ENCODE data around the gene PRDM10. TPM values are rescaled to one million over a fixed set of nuclear protein-coding genes. Genes with fewer than 3 reads are reported as not detected.

Gene PRDM10
- total and polyA plus RNA-seq, 10 of the 15 experiments (the other 5 are each of a cell fraction or from before 2014, with no cell fraction given) = 0.93 to 6.2 (median 4.1) TPM

DNA sequence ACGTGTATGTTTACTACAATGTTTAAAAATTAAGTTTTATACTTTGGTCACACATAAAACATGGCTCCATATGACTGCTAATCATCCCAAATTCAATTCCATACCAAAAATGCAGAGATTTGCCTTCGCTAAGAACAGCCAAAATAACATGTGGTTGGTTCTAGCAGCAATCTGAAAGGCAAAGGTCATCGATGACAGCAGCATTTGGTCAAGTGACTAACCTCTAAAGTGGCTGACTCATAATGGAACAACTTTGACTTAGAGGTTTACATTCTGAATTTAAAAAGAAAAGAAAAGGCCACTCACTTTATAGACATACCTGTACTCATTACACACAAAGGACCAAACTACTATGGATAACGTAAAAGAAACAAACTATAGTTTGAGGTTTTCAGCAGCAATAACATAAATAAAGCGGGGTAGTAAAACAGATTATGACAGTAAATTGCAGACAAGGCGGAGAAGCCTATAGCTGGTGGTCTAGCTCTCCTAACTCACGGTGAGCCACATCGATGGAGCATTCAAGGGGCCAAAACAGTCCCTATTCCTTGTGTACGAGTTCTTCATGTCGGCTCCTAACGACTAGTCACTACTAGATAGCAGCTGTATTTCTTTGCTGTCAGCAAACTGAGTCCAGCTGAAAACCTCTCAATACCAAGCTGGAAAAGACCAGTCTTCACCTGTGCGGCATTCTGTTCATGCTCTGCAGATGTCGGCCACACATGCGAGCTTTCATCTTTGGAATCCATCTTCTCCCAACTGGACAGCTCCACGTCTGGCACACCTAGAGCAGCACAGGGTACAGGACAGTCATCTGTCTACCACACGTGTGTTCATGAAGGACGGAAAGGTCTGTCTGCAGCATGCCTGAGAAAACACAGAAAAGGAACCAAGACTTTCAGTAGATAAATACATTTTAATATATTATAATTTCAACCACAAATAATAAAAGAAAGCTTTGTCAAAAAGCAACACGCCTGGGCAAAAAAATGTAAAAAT is 42.1 kb downstream of the PRDM10 start (continued):
- TF ChIP-seq ZBED1 (IDR thresholded peaks at IDR 0.05; ENCODE audit: borderline replicate concordance) (no peak), ZNF622 (IDR thresholded peaks at IDR 0.05) (no peak), RELA (IDR thresholded peaks at IDR 0.05; ENCODE audit: borderline replicate concordance, partially characterized antibody) (no peak), KDM1A (IDR thresholded peaks at IDR 0.05; ENCODE audit: borderline replicate concordance) (no peak), SMAD5 (IDR thresholded peaks at IDR 0.05; ENCODE audit: low read depth) (no peak), CREB1 (IDR thresholded peaks at IDR 0.05; ENCODE audit: low read depth) (peak; percentile 63; the same call in 1 of the 2 replicates), ZNF384 (IDR thresholded peaks at IDR 0.05; ENCODE audit: borderline replicate concordance, low read depth, low read length) (no peak), NRF1 (conservative IDR thresholded peaks at IDR 0.05; ENCODE audit: low read depth, low read length) (no peak), GABPA (IDR thresholded peaks at IDR 0.05; ENCODE audit: low read depth) (0 out of 2 replicates have a peak, but pooled peaks have one; percentile 39), ZNF274 (IDR thresholded peaks at IDR 0.05; ENCODE audit: insufficient read depth, insufficient read length) (no peak), SMC3 (IDR thresholded peaks at IDR 0.05; ENCODE audit: borderline replicate concordance, low read length) (no peak), PML (IDR thresholded peaks at IDR 0.05; ENCODE audit: low read length) (no peak), EP300 (IDR thresholded peaks at IDR 0.05; ENCODE audit: borderline replicate concordance in 1 of 2, control insufficient read depth in 1 of 2, low read depth in 2 of 2, low read length in 2 of 2) (peak; percentile 63 to 74; a peak in 3 of 4 replicates), IKZF2 (IDR thresholded peaks at IDR 0.05) (peak in 1 of 2 experiments; percentile 22; a peak in 1 of 4 replicates), CEBPB (IDR thresholded peaks at IDR 0.05; ENCODE audit: borderline replicate concordance in 1 of 2, low read depth in 2 of 2, low read length in 2 of 2) (no peak), WRNIP1 (IDR thresholded peaks at IDR 0.05; ENCODE audit: borderline replicate concordance, low read depth, low read length) (no peak), PAX5 (IDR thresholded peaks at IDR 0.05; ENCODE audit: borderline replicate concordance, low read depth, low read length) (peak; percentile 47; the same call in 1 of the 2 replicates)
- TF ChIP-seq, protein P1, sequence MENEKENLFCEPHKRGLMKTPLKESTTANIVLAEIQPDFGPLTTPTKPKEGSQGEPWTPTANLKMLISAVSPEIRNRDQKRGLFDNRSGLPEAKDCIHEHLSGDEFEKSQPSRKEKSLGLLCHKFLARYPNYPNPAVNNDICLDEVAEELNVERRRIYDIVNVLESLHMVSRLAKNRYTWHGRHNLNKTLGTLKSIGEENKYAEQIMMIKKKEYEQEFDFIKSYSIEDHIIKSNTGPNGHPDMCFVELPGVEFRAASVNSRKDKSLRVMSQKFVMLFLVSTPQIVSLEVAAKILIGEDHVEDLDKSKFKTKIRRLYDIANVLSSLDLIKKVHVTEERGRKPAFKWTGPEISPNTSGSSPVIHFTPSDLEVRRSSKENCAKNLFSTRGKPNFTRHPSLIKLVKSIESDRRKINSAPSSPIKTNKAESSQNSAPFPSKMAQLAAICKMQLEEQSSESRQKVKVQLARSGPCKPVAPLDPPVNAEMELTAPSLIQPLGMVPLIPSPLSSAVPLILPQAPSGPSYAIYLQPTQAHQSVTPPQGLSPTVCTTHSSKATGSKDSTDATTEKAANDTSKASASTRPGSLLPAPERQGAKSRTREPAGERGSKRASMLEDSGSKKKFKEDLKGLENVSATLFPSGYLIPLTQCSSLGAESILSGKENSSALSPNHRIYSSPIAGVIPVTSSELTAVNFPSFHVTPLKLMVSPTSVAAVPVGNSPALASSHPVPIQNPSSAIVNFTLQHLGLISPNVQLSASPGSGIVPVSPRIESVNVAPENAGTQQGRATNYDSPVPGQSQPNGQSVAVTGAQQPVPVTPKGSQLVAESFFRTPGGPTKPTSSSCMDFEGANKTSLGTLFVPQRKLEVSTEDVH (IDR thresholded peaks at IDR 0.05; ENCODE audit: low read depth, partially characterized antibody) = no peak
- TF ChIP-seq, protein P2, sequence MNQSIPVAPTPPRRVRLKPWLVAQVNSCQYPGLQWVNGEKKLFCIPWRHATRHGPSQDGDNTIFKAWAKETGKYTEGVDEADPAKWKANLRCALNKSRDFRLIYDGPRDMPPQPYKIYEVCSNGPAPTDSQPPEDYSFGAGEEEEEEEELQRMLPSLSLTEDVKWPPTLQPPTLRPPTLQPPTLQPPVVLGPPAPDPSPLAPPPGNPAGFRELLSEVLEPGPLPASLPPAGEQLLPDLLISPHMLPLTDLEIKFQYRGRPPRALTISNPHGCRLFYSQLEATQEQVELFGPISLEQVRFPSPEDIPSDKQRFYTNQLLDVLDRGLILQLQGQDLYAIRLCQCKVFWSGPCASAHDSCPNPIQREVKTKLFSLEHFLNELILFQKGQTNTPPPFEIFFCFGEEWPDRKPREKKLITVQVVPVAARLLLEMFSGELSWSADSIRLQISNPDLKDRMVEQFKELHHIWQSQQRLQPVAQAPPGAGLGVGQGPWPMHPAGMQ (IDR thresholded peaks at IDR 0.05; ENCODE audit: borderline replicate concordance) = no peak
- TF ChIP-seq, protein P3, sequence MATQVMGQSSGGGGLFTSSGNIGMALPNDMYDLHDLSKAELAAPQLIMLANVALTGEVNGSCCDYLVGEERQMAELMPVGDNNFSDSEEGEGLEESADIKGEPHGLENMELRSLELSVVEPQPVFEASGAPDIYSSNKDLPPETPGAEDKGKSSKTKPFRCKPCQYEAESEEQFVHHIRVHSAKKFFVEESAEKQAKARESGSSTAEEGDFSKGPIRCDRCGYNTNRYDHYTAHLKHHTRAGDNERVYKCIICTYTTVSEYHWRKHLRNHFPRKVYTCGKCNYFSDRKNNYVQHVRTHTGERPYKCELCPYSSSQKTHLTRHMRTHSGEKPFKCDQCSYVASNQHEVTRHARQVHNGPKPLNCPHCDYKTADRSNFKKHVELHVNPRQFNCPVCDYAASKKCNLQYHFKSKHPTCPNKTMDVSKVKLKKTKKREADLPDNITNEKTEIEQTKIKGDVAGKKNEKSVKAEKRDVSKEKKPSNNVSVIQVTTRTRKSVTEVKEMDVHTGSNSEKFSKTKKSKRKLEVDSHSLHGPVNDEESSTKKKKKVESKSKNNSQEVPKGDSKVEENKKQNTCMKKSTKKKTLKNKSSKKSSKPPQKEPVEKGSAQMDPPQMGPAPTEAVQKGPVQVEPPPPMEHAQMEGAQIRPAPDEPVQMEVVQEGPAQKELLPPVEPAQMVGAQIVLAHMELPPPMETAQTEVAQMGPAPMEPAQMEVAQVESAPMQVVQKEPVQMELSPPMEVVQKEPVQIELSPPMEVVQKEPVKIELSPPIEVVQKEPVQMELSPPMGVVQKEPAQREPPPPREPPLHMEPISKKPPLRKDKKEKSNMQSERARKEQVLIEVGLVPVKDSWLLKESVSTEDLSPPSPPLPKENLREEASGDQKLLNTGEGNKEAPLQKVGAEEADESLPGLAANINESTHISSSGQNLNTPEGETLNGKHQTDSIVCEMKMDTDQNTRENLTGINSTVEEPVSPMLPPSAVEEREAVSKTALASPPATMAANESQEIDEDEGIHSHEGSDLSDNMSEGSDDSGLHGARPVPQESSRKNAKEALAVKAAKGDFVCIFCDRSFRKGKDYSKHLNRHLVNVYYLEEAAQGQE (IDR thresholded peaks at IDR 0.05; ENCODE audit: low read depth, low read length) = no peak
- TF ChIP-seq, protein P4, sequence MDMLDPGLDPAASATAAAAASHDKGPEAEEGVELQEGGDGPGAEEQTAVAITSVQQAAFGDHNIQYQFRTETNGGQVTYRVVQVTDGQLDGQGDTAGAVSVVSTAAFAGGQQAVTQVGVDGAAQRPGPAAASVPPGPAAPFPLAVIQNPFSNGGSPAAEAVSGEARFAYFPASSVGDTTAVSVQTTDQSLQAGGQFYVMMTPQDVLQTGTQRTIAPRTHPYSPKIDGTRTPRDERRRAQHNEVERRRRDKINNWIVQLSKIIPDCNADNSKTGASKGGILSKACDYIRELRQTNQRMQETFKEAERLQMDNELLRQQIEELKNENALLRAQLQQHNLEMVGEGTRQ (IDR thresholded peaks at IDR 0.05; ENCODE audit: borderline replicate concordance, low read depth, low read length) = no peak

All from GM12878 (cell line).